H9 (cell line): ENCODE measurements around the gene DKK3. TPM values are rescaled to one million over a fixed set of nuclear protein-coding genes. Genes with fewer than 3 reads are reported as not detected.

Experiments used
- DNase-seq: peaks from one replicate; pipeline ENCODE4 v3.0.0-alpha.2; 2017
- H2AFZ ChIP-seq: one replicate; pipeline ENCODE4 v1.6.1; 2013; ENCODE audit warnings: mild to moderate bottlenecking, low read length, control low read depth, moderate library complexity
- H2AK5ac ChIP-seq: 2 replicates; pipeline ENCODE4 v1.6.1; 2013; ENCODE audit warnings: low read length, control low read depth, mixed read lengths; ENCODE audit not compliant: insufficient read length
- H2BK120ac ChIP-seq: one replicate; pipeline ENCODE4 v1.6.1; 2013; ENCODE audit warnings: low read depth, mild to moderate bottlenecking, low read length, control low read depth, inconsistent platforms; ENCODE audit not compliant: poor library complexity, severe bottlenecking
- H2BK12ac ChIP-seq: 2 replicates; pipeline ENCODE4 v1.6.1; 2013; ENCODE audit warnings: low read length, control low read depth, mixed read lengths, low read depth; ENCODE audit not compliant: insufficient read length
- H2BK15ac ChIP-seq: 2 replicates; pipeline ENCODE4 v1.6.1; 2013; ENCODE audit warnings: low read depth, low read length, control low read depth
- H2BK20ac ChIP-seq: one replicate; pipeline ENCODE4 v1.6.1; 2013; ENCODE audit warnings: low read depth, mild to moderate bottlenecking, low read length, control low read depth, inconsistent platforms; ENCODE audit not compliant: poor library complexity, severe bottlenecking
- H2BK5ac ChIP-seq: 2 replicates; pipeline ENCODE4 v1.6.1; 2013; ENCODE audit warnings: low read length, control low read depth, mixed read lengths; ENCODE audit not compliant: insufficient read length
- H3K14ac ChIP-seq: 2 replicates; pipeline ENCODE4 v1.6.1; 2013; ENCODE audit warnings: low read length, control low read depth; ENCODE audit not compliant: insufficient read depth
- H3K18ac ChIP-seq: 2 replicates; pipeline ENCODE4 v1.6.1; 2013; ENCODE audit warnings: low read depth, mild to moderate bottlenecking, mixed read lengths, low read length, control low read depth; ENCODE audit not compliant: insufficient read length
- H3K23ac ChIP-seq: 2 replicates; pipeline ENCODE4 v1.6.1; 2013; ENCODE audit warnings: low read length, control low read depth, mixed read lengths, low read depth; ENCODE audit not compliant: insufficient read length
- H3K23me2 ChIP-seq: 2 replicates; pipeline ENCODE4 v1.6.1; 2013; ENCODE audit warnings: low read depth, mild to moderate bottlenecking, mixed read lengths, low read length, control low read depth; ENCODE audit not compliant: insufficient read length, poor library complexity, severe bottlenecking
- H3K27ac ChIP-seq: 2 replicates; pipeline ENCODE4 v1.5.1; 2013; ENCODE audit warnings: low read length, control low read depth, mixed read lengths, low read depth; ENCODE audit not compliant: insufficient read length
- H3K27me3 ChIP-seq: 2 replicates; pipeline ENCODE4 v1.6.1; 2013; ENCODE audit warnings: low read length, control low read depth, inconsistent platforms; ENCODE audit not compliant: insufficient read depth
- H3K4ac ChIP-seq: 2 replicates; pipeline ENCODE4 v1.6.1; 2013; ENCODE audit warnings: low read depth, mild to moderate bottlenecking, control low read depth, inconsistent platforms, low read length, moderate library complexity
- H3K4me1 ChIP-seq: 2 replicates; pipeline ENCODE4 v1.6.1; 2013; ENCODE audit warnings: low read length, control low read depth, inconsistent platforms; ENCODE audit not compliant: insufficient read depth
- H3K4me2 ChIP-seq: 2 replicates; pipeline ENCODE4 v1.6.1; 2013; ENCODE audit warnings: low read length, control low read depth, mixed read lengths; ENCODE audit not compliant: insufficient read length, insufficient read depth
- H3K56ac ChIP-seq: 2 replicates; pipeline ENCODE4 v1.6.1; 2013; ENCODE audit warnings: low read depth, mild to moderate bottlenecking, mixed read lengths, low read length, control low read depth; ENCODE audit not compliant: insufficient read length
- H3K79me1 ChIP-seq: 2 replicates; pipeline ENCODE4 v1.6.1; 2013; ENCODE audit warnings: low read depth, mild to moderate bottlenecking, moderate library complexity, low read length, control low read depth, inconsistent platforms; ENCODE audit not compliant: insufficient read depth, poor library complexity, severe bottlenecking
- H3K79me2 ChIP-seq: 2 replicates; pipeline ENCODE4 v1.6.1; 2013; ENCODE audit warnings: low read length, control low read depth, inconsistent platforms; ENCODE audit not compliant: insufficient read depth
- H3K9ac ChIP-seq: 2 replicates; pipeline ENCODE4 v1.6.1; 2013; ENCODE audit warnings: low read length, control low read depth, mixed read lengths; ENCODE audit not compliant: insufficient read length; ENCODE audit errors: extremely low read depth
- H3K9me3 ChIP-seq: one replicate; pipeline ENCODE4 v1.6.1; 2013; ENCODE audit warnings: low read depth, low read length, inconsistent platforms; ENCODE audit not compliant: control insufficient read depth
- H3T11ph ChIP-seq: one replicate; pipeline ENCODE4 v1.6.1; 2013; ENCODE audit warnings: mild to moderate bottlenecking, low read length, control low read depth, inconsistent platforms
- H4K20me1 ChIP-seq: one replicate; pipeline ENCODE4 v1.6.1; 2013; ENCODE audit not compliant: control insufficient read depth, insufficient read length, insufficient read depth
- H4K5ac ChIP-seq: 2 replicates; pipeline ENCODE4 v1.6.1; 2013; ENCODE audit warnings: low read depth, mild to moderate bottlenecking, mixed read lengths, low read length, control low read depth; ENCODE audit not compliant: insufficient read length
- H4K8ac ChIP-seq: replicated peaks from 2 replicates; pipeline ENCODE4 v1.6.1; 2013; ENCODE audit warnings: low read length, control low read depth, mixed read lengths, low read depth; ENCODE audit not compliant: insufficient read length
- H4K91ac ChIP-seq: 2 replicates; pipeline ENCODE4 v1.6.1; 2013; ENCODE audit warnings: low read depth, mild to moderate bottlenecking, moderate library complexity, mixed read lengths, low read length, control low read depth; ENCODE audit not compliant: insufficient read length
- H3K27ac Mint-ChIP-seq, 3 experiments: 2 replicates in 2 of 3; 3 replicates in 1 of 3; pipeline ENCODE4 v1.8.0; 2020 to 2021; ENCODE audit warnings: mixed read lengths in 3 of 3, mild to moderate bottlenecking in 1 of 3, moderate library complexity in 1 of 3
- H3K27me3 Mint-ChIP-seq: 2 replicates; pipeline ENCODE4 v1.8.0; 2021; ENCODE audit warnings: low read depth, mild to moderate bottlenecking, moderate library complexity, mixed read lengths
- H3K36me3 Mint-ChIP-seq, 3 experiments: 2 replicates in 2 of 3; 3 replicates in 1 of 3; pipeline ENCODE4 v1.8.0; 2020 to 2021; ENCODE audit warnings: low read depth in 3 of 3, mixed read lengths in 3 of 3; ENCODE audit not compliant: insufficient read depth in 1 of 3
- H3K4me1 Mint-ChIP-seq, 2 experiments: 2 replicates each; pipeline ENCODE4 v1.8.0; 2020; ENCODE audit warnings: mixed read lengths in 2 of 2
- H3K4me3 Mint-ChIP-seq, 2 experiments: 2 replicates in 1 of 2; 3 replicates in 1 of 2; pipeline ENCODE4 v1.8.0; 2020 to 2021; ENCODE audit warnings: mild to moderate bottlenecking in 2 of 2, mixed read lengths in 2 of 2, moderate library complexity in 1 of 2
- H3K9me3 Mint-ChIP-seq, 2 experiments: 2 replicates in 1 of 2; 3 replicates in 1 of 2; pipeline ENCODE4 v1.8.0; 2020; ENCODE audit warnings: mild to moderate bottlenecking in 2 of 2, mixed read lengths in 2 of 2, moderate library complexity in 1 of 2
- WGBS: extraction: QIAGEN DNeasy Blood & Tissue Kit; methylation state at CpG from one replicate; pipeline ENCODE4 v1.1.7; 2013; ENCODE audit warnings: missing lambda C conversion rate, low lambda C conversion rate, mixed read lengths; ENCODE audit not compliant: insufficient read length; ENCODE audit errors: extremely low coverage; 5-methylcytosine and 5-hydroxymethylcytosine counted together
- total RNA-seq: library from RNA; stranded (reverse); gene quantifications from 2 replicates; pipeline ENCODE4 v1.2.1, GENCODE V29; 2021
- TF ChIP-seq, protein P1 (sequence below): fragments of 200-600 bp; sonication (generic); conservative IDR thresholded peaks from 3 replicates; pipeline ENCODE4 v1.8.0; 2021; ENCODE audit warnings: antibody characterized with exemption, mild to moderate bottlenecking

DKK3 gene
- total RNA-seq, 1 experiment from 2014 or later = 17.1 TPM

DNA sequence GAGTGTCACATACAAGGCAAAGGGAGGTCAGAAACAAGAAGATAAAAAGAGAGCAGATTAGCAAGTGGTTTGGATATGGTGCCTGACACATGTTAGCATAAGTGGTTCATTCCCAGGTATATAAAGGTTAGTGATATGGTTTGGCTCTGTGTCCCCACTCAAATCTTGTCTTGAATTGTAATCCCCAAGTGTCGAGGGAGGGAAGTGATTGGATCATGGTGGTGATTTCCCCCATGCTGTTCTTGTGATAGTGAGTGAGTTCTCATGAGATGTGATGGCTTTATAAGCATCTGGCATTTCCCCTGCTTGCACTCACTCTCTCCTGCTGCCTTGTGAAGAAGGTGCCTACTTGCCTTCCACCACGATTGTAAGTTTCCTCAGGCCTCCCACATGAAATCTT lies 12.1 kb upstream of the DKK3 start:
- Histone ChIP-seq H3K79me1 (no peaks in the 10 kb centered on the region), H4K20me1 (no peaks in the 10 kb centered on the region), H2AFZ (no peak overlapping the region), H2BK120ac (no peak overlapping the region), H3K4ac (no peak overlapping the region), H2BK5ac (no peak overlapping the region), H3T11ph (no peak overlapping the region), H3K9ac (no peak overlapping the region), H2BK12ac (no peak overlapping the region), H4K8ac (no peak overlapping the region), H3K56ac (no peak overlapping the region), H3K79me2 (no peaks in the 10 kb centered on the region), H3K27me3 (no peaks in the 10 kb centered on the region), H3K14ac (no peak overlapping the region), H4K5ac (no peak overlapping the region), H3K23ac (no peak overlapping the region), H3K4me2 (no peak overlapping the region), H3K23me2 (no peaks in the 10 kb centered on the region), H2BK20ac (no peak overlapping the region), H3K9me3 (peaks cover 10% of the 10 kb centered on the region), H2AK5ac (no peak overlapping the region), H3K18ac (no peak overlapping the region), H3K4me1 (no peaks in the 10 kb centered on the region), H4K91ac (no peak overlapping the region), H2BK15ac (no peak overlapping the region), H3K27ac (no peak overlapping the region)
- H3K9me3 Mint-ChIP-seq = peaks cover 17 to 19% of the 10 kb centered on the region in 2 experiments; a peak in 4 of 5 replicates
- WGBS = no CpG with 5 or more reads among the region's 2 CpGs
- peaks cover 5% of the 10 kb centered on the region for H3K27me3 Mint-ChIP-seq
- no peak for DNase-seq
- TF ChIP-seq, protein P1, sequence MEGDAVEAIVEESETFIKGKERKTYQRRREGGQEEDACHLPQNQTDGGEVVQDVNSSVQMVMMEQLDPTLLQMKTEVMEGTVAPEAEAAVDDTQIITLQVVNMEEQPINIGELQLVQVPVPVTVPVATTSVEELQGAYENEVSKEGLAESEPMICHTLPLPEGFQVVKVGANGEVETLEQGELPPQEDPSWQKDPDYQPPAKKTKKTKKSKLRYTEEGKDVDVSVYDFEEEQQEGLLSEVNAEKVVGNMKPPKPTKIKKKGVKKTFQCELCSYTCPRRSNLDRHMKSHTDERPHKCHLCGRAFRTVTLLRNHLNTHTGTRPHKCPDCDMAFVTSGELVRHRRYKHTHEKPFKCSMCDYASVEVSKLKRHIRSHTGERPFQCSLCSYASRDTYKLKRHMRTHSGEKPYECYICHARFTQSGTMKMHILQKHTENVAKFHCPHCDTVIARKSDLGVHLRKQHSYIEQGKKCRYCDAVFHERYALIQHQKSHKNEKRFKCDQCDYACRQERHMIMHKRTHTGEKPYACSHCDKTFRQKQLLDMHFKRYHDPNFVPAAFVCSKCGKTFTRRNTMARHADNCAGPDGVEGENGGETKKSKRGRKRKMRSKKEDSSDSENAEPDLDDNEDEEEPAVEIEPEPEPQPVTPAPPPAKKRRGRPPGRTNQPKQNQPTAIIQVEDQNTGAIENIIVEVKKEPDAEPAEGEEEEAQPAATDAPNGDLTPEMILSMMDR = no peak
- no peak overlapping the region for H3K4me3 Mint-ChIP-seq
- H3K27ac Mint-ChIP-seq = no peak overlapping the region
- H3K36me3 Mint-ChIP-seq = peaks cover 4 to 18% (median 9%) of the 10 kb centered on the region in 3 experiments
- peaks cover 3 to 4% of the 10 kb centered on the region in 2 experiments; a peak in 3 of 4 replicates for H3K4me1 Mint-ChIP-seq
